Adipocyte (in vitro differentiated cells): Measurements from ENCODE around the gene NPS.

Experiments
- DNase-seq: peaks from one replicate; pipeline ENCODE4 v3.0.0-alpha.2; 2015; ENCODE audit warnings: low read depth
- H3K27me3 ChIP-seq: replicated peaks from 2 replicates; pipeline ENCODE4 v1.7.0; 2013; ENCODE audit warnings: mild to moderate bottlenecking, low read length, moderate library complexity; ENCODE audit not compliant: control insufficient read depth, insufficient read depth
- H3K36me3 ChIP-seq: 2 replicates; pipeline ENCODE4 v1.7.0; 2013; ENCODE audit warnings: low read length, mild to moderate bottlenecking, moderate library complexity; ENCODE audit not compliant: control insufficient read depth, insufficient read depth, severe bottlenecking
- H3K4me1 ChIP-seq: 2 replicates; pipeline ENCODE4 v1.7.0; 2013; ENCODE audit warnings: mild to moderate bottlenecking, low read length, moderate library complexity; ENCODE audit not compliant: control insufficient read depth, insufficient read depth
- H3K4me3 ChIP-seq: 2 replicates; pipeline ENCODE4 v1.7.0; 2013; ENCODE audit warnings: mild to moderate bottlenecking, low read length, moderate library complexity
- H3K9ac ChIP-seq: 2 replicates; pipeline ENCODE4 v1.7.0; 2013; ENCODE audit warnings: mild to moderate bottlenecking, low read length, moderate library complexity
- H3K9me3 ChIP-seq: 2 replicates; pipeline ENCODE4 v1.7.0; 2013; ENCODE audit warnings: mild to moderate bottlenecking, low read length, moderate library complexity; ENCODE audit not compliant: control insufficient read depth

Gene NPS

DNA sequence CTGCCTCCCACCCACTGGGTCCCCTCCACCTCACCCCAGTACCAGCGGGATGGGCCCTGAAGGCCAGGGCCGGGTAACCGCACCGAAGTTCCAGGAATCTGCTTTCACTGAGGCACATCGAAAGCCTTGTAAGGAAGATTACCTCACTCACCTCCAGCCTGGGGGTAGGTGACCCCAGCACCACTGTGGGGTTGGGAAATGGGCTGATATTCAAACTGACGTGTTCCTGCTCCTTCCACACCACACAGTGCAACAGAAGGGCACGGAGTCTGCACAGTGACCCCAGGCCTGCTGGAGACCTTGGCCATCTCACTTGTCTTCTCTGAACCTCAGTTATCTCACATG, 29.8 kb downstream of the NPS start:
- no peak for DNase-seq
- H3K9me3 ChIP-seq, result peaks cover 7% of the 10 kb centered on the region
- H3K36me3 ChIP-seq, result no peaks in the 10 kb centered on the region
- no peaks in the 10 kb centered on the region for H3K4me1 ChIP-seq
- H3K9ac ChIP-seq, result no peak overlapping the region
- H3K27me3 ChIP-seq, result peaks cover 9% of the 10 kb centered on the region
- no peak overlapping the region for H3K4me3 ChIP-seq

DNA sequence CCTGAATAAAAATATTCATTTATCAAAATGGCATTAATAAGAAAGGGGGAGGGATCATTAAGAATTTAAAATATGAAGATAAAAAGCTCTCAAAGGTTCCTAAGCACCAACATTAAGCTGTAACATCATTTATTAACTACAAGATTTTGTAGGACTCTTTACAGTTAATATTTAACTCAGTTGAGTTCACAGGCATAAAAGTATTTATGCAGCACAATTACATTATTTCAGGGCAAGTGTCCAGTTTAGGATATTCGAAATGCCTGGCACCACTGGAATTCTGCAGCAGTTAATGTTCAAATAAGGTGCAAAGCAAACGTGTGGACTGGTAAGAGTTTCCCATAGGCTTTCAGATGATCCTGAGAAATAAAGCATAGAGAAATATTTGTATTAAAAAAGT, 30.5 kb downstream of the NPS start:
- Histone ChIP-seq H3K9me3 (peaks cover under 1% of the 10 kb centered on the region), H3K27me3 (peaks cover 7% of the 10 kb centered on the region), H3K9ac (no peak overlapping the region), H3K36me3 (no peaks in the 10 kb centered on the region), H3K4me3 (no peak overlapping the region), H3K4me1 (no peaks in the 10 kb centered on the region)
- no peak for DNase-seq

DNA sequence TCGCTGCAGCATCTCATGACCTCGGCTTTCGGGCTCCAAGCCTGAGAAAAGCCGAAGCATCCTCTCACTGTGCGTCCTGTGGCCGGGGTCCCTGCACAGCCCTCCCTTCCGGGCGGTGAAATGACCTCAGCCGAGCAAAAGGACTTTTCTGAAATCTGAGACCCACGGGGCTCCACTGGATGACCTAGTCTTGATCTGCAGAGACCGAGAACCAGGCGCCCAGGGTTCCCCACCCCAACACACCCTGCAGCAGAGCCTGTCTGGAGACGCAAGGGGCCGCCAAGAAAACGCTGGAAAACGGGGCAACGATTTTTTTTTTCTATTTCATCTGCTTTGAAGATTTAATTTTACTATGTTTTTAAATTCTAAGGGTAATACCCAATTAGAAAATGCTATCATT, 31.7 kb downstream of the NPS start:
- no peak for DNase-seq
- peaks cover 5% of the 10 kb centered on the region for H3K27me3 ChIP-seq
- no peak overlapping the region for H3K4me3 ChIP-seq
- H3K9me3 ChIP-seq, result no peaks in the 10 kb centered on the region
- H3K36me3 ChIP-seq, result no peaks in the 10 kb centered on the region
- H3K9ac ChIP-seq, result no peak overlapping the region
- H3K4me1 ChIP-seq, result no peaks in the 10 kb centered on the region

- Histone ChIP-seq H3K9me3 (peaks cover 7% of the 10 kb centered on the region), H3K27me3 (peaks cover 5% of the 10 kb centered on the region), H3K4me3 (no peak overlapping the region)
These were observed 36.5 kb downstream of the NPS start for GRCh38 chr10:127585519-127586023.

DNA sequence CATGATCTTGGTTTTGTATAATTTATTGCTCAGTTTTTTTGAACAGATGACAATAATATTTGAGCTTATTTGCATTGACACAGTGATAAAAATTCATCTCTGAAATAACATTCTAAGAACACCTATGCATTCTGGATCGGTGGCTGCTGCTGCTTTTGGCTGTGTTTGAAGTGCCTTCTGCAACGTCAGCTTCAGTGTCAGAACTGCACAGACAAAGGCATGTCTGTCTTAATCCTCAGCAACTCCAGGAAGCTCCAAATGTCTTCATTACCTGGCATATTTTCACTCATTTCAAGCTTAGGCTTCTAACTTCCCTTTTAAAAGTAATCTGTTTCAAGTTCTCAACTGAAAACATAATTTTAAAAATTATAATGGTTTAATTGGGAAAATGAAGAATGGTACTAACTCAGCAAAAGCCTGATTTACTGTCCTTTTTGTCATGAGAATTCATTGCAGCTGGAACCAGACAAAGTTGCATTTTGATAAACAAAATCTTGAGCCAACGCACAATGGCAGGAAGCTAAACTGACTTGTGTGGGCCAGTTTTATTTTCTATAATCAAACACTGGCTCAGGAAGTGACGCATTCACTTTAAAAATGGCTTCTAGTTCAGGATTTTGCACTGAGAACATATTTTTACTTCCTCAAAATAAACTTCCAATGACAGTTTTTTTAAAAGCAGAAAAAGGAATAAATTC, 38.7 kb downstream of the NPS start:
- Histone ChIP-seq H3K36me3 (no peaks in the 10 kb centered on the region), H3K9me3 (peaks cover 7% of the 10 kb centered on the region), H3K4me3 (no peak overlapping the region), H3K9ac (no peak overlapping the region), H3K27me3 (peaks cover 9% of the 10 kb centered on the region), H3K4me1 (no peaks in the 10 kb centered on the region)
- no peak for DNase-seq

More at GRCh38 chr10:127585519-127586023, 36.5 kb downstream of the NPS start:
- Histone ChIP-seq H3K9ac (no peak overlapping the region), H3K36me3 (no peaks in the 10 kb centered on the region), H3K4me1 (no peaks in the 10 kb centered on the region)
- DNase-seq, result no peak

DNA sequence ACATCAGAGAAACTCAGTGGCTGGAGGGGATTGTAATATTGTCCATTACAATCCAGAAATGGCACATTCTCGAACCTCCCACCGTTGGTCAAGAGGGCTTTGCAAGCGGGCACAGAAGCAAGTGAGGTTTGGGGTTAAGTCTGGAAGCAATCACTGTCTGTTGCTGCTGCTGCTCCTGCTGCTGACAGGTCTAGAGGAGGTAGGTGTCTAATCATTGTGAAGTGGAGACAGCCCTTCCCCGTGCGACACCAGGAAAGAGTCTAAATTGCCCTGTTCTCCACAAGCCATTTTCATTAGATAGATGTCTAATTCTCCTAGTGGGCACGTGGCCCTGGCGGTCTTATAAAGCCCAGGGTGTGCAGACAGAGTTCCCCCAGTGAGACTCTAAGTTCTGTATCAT, 43.5 kb downstream of the NPS start:
- H3K4me1 ChIP-seq, result no peaks in the 10 kb centered on the region
- no peak for DNase-seq

GRCh38 chr10:127600479-127600878, 51.4 kb downstream of the NPS start:
- H3K36me3 ChIP-seq, result no peaks in the 10 kb centered on the region
- H3K27me3 ChIP-seq, result no peaks in the 10 kb centered on the region
- H3K4me3 ChIP-seq, result no peak overlapping the region
- no peaks in the 10 kb centered on the region for H3K9me3 ChIP-seq
- no peak for DNase-seq
- H3K9ac ChIP-seq, result no peak overlapping the region
- no peaks in the 10 kb centered on the region for H3K4me1 ChIP-seq

More for the DNA sequence above, 43.5 kb downstream of the NPS start:
- Histone ChIP-seq H3K36me3 (no peaks in the 10 kb centered on the region), H3K9me3 (no peaks in the 10 kb centered on the region), H3K27me3 (peaks cover 5% of the 10 kb centered on the region), H3K9ac (no peak overlapping the region), H3K4me3 (no peak overlapping the region)
